VCaP (cell line): ENCODE data around the gene MRO.
"Not testable (repeated sequence)": the region's sequence is repeated elsewhere in the genome, so short reads cannot be mapped to it uniquely, and the experiment has no call there.

Experiments used
- H3K27ac ChIP-seq: fragments of 450-650 bp; 2 replicates; pipeline ENCODE4 v1.5.1; 2017
- TF ChIP-seq, protein P1 (sequence below): fragments of 450-650 bp; conservative IDR thresholded peaks from 2 replicates; pipeline ENCODE4 v1.5.1; 2017; ENCODE audit warnings: mild to moderate bottlenecking, moderate library complexity

MRO gene

DNA sequence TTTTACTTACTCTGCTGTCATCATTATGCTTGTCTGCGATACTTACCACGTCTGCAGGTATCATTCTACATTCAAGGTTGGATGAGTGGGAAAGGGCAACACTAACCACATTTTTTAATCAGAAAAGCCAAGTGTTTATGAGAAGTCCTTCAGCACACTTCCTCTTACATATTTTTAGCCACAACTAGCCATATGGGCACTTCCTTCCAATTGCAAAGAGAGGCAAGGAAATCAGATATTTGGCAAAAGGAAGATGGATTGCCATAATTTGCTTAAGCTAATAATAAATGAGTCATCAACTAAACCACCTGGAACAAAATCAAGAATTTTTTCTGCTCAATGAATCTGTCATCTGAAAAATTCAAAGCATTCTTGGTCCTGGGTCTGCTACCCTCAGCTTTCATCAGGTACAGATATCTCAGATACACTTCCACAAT, 16.7 kb upstream of the MRO start:
- no peak overlapping the region for H3K27ac ChIP-seq
- TF ChIP-seq, protein P1, sequence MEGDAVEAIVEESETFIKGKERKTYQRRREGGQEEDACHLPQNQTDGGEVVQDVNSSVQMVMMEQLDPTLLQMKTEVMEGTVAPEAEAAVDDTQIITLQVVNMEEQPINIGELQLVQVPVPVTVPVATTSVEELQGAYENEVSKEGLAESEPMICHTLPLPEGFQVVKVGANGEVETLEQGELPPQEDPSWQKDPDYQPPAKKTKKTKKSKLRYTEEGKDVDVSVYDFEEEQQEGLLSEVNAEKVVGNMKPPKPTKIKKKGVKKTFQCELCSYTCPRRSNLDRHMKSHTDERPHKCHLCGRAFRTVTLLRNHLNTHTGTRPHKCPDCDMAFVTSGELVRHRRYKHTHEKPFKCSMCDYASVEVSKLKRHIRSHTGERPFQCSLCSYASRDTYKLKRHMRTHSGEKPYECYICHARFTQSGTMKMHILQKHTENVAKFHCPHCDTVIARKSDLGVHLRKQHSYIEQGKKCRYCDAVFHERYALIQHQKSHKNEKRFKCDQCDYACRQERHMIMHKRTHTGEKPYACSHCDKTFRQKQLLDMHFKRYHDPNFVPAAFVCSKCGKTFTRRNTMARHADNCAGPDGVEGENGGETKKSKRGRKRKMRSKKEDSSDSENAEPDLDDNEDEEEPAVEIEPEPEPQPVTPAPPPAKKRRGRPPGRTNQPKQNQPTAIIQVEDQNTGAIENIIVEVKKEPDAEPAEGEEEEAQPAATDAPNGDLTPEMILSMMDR = no peak

DNA sequence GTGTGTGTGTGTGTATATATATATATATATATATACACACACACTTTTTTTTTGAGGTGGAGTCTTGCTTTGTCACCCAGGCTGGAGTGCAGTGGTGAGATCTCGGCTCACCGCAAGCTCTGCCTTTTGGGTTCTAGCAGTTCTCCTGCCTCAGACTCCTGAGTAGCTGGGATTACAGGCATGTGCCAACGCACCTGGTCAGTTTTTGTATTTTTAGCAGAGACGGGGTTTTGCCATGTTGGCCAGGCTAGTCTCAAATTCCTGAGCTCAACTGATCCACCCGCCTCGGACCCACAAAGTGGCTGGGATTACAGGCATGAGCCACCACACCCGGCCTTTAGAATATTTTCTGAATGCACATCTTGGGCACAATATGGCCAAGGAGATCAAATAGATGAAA, 13.7 kb upstream of the MRO start:
- H3K27ac ChIP-seq = not testable (repeated sequence)

DNA sequence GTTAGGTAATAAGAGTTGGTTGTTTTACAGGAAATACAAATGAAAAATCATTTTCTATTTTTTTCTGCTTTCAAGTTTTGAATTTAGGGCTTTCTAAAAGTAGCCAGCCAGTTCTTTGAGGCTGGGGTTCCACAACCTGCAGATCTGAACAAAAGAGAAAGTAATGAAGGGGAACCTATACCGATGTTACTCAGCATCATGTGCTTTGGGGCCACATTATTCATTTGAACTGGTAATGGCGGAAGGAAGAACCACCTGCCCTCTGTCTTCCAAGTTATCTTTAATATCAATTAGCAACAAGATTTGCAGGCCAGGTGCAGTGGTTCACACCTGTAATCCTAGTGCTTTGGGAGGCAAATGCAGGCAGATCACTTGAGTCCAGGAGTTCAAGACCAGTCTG, 12.9 kb upstream of the MRO start:
- TF ChIP-seq, protein P1 = no peak
- H3K27ac ChIP-seq = no peak overlapping the region

DNA sequence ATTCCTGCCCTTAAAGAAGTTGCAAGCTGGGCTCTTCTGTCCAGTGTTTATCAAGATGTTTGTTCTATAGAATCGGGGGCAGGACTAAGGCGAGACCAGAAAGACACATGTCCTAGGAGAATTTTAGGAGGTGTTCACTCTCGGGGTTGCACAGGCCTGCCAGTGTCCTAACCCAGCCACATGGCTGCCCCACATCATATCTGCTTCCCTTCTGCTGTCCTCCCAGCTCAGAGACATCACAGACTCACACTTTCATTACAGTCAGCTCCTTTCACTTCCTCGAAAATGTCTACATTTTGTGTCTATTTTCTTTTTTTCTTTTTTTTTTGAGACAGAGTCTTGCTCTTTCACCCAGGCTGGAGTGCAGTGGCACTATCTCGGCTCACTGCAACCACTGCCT, 10.7 kb upstream of the MRO start:
- no peak overlapping the region; the same call in 1 of the 2 replicates for H3K27ac ChIP-seq
- TF ChIP-seq, protein P1 = no peak

DNA sequence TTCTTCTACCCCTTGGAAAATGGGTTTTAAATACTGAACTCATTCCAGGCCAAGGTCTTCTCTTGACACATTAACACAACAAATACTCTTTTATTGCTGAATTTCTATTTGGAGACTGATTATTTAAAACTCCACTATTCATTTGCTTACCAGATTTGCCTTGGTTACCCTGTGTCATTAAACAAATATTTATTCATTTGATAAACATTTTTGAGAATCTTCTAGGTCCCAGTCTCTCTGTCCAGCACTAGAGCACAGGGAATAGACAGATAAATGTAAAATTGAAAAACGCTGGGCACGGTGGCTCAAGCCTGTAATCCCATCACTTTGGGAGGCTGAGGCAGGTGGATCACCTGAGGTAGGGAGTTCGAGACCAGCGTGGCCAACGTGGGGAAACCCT, 9.8 kb upstream of the MRO start:
- H3K27ac ChIP-seq = peak overlapping the region; percentile 3; the same call in 1 of the 2 replicates
- TF ChIP-seq, protein P1 = no peak

DNA sequence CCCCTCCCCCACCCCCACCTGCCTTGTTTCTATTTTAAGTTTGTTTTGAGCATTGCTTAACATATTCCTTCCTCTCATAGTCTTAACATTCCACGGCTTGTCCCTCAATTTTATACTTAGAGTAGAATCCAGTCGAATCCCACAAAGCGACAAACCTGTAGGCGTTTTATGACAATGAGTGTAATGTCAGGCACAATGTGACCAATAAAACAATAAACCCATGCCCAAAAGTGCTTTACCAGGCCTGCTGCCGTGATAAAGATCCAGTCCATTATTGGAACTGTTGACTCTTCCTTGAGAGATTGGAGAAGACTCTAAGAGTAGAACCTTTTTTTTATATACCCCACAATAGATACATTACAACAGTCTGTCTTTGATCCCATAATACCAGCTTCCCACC, 6.2 kb upstream of the MRO start:
- TF ChIP-seq, protein P1 = no peak
- H3K27ac ChIP-seq = no peak overlapping the region

DNA sequence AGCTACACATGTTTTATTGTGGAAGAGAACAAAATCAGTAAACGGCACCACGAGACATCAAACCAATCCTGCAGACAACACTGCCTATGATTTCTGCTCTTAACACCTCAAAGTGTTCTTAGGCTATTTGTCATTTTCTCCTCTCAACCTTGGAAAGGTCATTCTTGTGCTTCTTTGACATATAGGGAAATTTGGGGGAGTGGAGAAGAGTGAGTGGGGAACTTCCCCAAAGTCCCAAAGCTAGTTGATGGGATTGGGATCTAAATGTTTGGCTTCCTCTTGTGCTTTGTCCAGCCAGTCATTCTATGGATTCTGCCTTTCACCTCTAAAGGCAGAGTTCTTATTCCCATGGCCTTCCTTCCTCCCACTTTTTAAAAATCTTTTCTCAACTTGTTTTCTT, 5.8 kb upstream of the MRO start:
- TF ChIP-seq, protein P1 = no peak
- H3K27ac ChIP-seq = no peak overlapping the region

DNA sequence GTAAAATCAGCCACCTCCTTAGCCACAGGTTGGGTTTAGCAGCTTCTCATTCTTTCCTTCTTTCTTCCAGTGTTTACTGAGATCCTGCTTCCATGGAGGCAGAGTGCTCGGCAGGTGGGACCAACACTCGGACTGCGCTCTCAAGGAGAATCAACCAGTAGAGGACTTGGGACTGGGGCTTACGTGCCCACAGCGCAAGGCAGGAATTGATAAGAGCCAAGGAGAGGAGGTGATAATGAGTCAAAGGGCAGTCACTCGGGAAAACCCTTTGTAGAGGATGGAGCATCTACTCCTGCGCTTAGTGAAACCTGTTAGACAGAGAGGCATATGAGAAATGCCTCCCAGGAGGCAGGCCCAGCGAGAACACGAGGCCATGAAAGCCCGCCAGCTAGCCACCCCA, 2.9 kb upstream of the MRO start:
- TF ChIP-seq, protein P1 = no peak

More for the DNA sequence above, 2.9 kb upstream of the MRO start:
- no peak overlapping the region for H3K27ac ChIP-seq
